Gastrocnemius medialis (tissue), 4 donors: Measurements from ENCODE around the gene RALGAPA2. TPM values are rescaled to one million over a fixed set of nuclear protein-coding genes. Genes with fewer than 3 reads are reported as not detected.

Experiments
- ATAC-seq, 2 donors: fragments of 150-250 bp; one replicate each; pipeline ENCODE4 v1.9.1; 2016
- DNase-seq, 2 donors: peaks; one replicate each; pipeline ENCODE4 v3.0.0-alpha.2; 2019
- H3K27ac ChIP-seq, 4 donors: fragments of 200-600 bp; sonication (generic); 1 replicate in 1 of 4; 2 replicates in 3 of 4; pipeline ENCODE4 v1.5.1; 2016 to 2018; ENCODE audit warnings: mild to moderate bottlenecking in 2 of 4, moderate library complexity in 1 of 4
- H3K27me3 ChIP-seq, 3 donors: fragments of 200-600 bp; sonication (generic) in 2 of 3; 1 replicate in 1 of 3; 2 replicates in 2 of 3; pipeline versions ENCODE4 v1.5.1 to v1.6.0; 2016 to 2019; ENCODE audit warnings: mild to moderate bottlenecking in 1 of 3, moderate library complexity in 1 of 3
- H3K36me3 ChIP-seq, 2 donors: fragments of 200-600 bp; sonication (generic) in 1 of 2; one replicate each; pipeline ENCODE4 v1.5.1; 2017 to 2018
- H3K4me1 ChIP-seq, 2 donors: fragments of 200-600 bp; sonication (generic) in 1 of 2; one replicate each; pipeline ENCODE4 v1.5.1; 2016 to 2017; ENCODE audit warnings: mild to moderate bottlenecking in 2 of 2
- H3K4me3 ChIP-seq, 4 donors: fragments of 200-600 bp; sonication (generic) in 3 of 4; 1 replicate in 1 of 4; 2 replicates in 3 of 4; pipeline ENCODE4 v1.5.1; 2016 to 2019; ENCODE audit warnings: mild to moderate bottlenecking in 2 of 4
- H3K9me3 ChIP-seq, 3 donors: fragments of 200-600 bp; sonication (generic) in 2 of 3; 1 replicate in 1 of 3; 2 replicates in 2 of 3; pipeline ENCODE4 v1.5.1; 2016 to 2019
- POLR2A ChIP-seq, 2 donors: fragments of 450-650 bp; IDR thresholded peaks; one replicate each; pipeline ENCODE4 v1.6.1; 2017; ENCODE audit warnings: antibody characterized with exemption in 2 of 2, mild to moderate bottlenecking in 2 of 2, moderate library complexity in 2 of 2
- in situ Hi-C, 4 donors: fragments of 200-750 bp; cut with MboI; loops; one replicate each; pipeline versions ENCODE4 v1.15.0 to v1.8.0; 2017; ENCODE audit warnings: low sequenced_read_pairs in 4 of 4
- intact Hi-C: fragments of 100-400 bp; cut with DNase I; formaldehyde crosslinking; loops from one replicate; pipeline ENCODE4 v1.15.1; 2023; ENCODE audit warnings: low total_unique reads
- total RNA-seq, 4 donors: library from RNA; depleted of rRNA; stranded (reverse); fragments of >200 nt; gene quantifications; one replicate each; pipeline versions ENCODE4 v1.1.0 to v1.2.3, GENCODE V29; 2016
- TF ChIP-seq, protein P1 (sequence below), 5 experiments: fragments of 450-650 bp in 3 of 5; fragments of 200-600 bp in 2 of 5; sonication (generic) in 2 of 5; IDR thresholded peaks in 4 of 5; conservative IDR thresholded peaks in 1 of 5; 1 replicate in 4 of 5; 2 replicates in 1 of 5; pipeline ENCODE4 v1.5.1; 2016 to 2019; ENCODE audit warnings: antibody characterized with exemption in 5 of 5, mild to moderate bottlenecking in 3 of 5, moderate library complexity in 3 of 5

RALGAPA2 gene
- total RNA-seq, 4 donors from 2014 or later: 43.2 to 56.9 (median 52.0) TPM

DNA sequence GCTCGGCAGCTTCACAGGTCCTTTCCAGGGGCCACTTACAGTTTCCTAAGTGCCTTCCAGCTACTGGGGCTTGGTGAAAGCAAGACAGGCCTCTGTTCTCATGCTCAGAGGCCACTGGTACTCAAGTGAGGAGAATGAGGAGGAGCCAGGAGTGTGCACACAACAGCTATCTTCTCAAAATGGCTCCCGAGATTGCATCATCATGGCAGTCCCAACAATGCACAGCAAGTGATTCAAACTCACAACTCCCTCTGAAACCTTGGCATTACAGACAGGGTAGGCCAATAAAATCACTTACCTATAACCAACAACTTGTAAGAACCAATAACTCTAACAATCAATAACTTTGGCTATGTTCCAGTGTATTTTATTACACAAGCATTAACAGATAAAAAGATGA lies 77.4 kb downstream of the RALGAPA2 start:
- Histone ChIP-seq H3K4me3 (no peak overlapping the region), H3K27ac (no peak overlapping the region), H3K9me3 (no peaks in the 10 kb centered on the region), H3K27me3 (no peaks in the 10 kb centered on the region), H3K36me3 (peaks cover 0 to 85% of the 10 kb centered on the region in 2 donors), H3K4me1 (no peaks in the 10 kb centered on the region)
- in situ Hi-C loops (no loop called here), intact Hi-C loops (no loop called here)
- ATAC-seq (no peak), DNase-seq (no peak)
- TF ChIP-seq, protein P1, sequence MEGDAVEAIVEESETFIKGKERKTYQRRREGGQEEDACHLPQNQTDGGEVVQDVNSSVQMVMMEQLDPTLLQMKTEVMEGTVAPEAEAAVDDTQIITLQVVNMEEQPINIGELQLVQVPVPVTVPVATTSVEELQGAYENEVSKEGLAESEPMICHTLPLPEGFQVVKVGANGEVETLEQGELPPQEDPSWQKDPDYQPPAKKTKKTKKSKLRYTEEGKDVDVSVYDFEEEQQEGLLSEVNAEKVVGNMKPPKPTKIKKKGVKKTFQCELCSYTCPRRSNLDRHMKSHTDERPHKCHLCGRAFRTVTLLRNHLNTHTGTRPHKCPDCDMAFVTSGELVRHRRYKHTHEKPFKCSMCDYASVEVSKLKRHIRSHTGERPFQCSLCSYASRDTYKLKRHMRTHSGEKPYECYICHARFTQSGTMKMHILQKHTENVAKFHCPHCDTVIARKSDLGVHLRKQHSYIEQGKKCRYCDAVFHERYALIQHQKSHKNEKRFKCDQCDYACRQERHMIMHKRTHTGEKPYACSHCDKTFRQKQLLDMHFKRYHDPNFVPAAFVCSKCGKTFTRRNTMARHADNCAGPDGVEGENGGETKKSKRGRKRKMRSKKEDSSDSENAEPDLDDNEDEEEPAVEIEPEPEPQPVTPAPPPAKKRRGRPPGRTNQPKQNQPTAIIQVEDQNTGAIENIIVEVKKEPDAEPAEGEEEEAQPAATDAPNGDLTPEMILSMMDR (IDR thresholded peaks at IDR 0.05 in 4 of 5, conservative IDR thresholded peaks at IDR 0.05 in 1 of 5): no peak
- no peak for TF ChIP-seq POLR2A (IDR thresholded peaks at IDR 0.05)

DNA sequence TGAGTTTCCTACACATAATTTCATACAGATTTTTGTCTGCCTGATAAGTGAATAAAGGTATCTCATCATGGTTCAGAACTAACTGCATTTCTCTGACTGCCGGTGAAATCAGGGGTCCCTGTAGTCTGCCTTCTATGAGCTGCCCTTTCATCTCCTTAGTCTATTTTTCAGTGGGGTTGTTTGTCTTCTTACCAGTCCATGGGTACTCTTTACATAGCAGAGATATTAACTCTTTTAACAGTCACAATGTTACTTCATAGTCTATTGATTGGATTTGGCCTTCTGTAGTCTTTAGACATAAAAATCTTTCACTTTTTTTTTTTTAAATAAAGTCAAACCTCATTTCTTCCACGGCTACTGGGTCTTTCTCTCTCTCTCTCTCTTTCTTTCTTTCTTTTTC lies 79.8 kb downstream of the RALGAPA2 start:
- in situ Hi-C loops (no loop called here), intact Hi-C loops (no loop called here)
- Histone ChIP-seq H3K4me1 (no peaks in the 10 kb centered on the region), H3K4me3 (no peak overlapping the region), H3K27ac (no peak overlapping the region), H3K36me3 (peaks cover 0 to 82% of the 10 kb centered on the region in 2 donors), H3K27me3 (no peaks in the 10 kb centered on the region), H3K9me3 (no peaks in the 10 kb centered on the region)
- no peak for ATAC-seq
- TF ChIP-seq, protein P1 (IDR thresholded peaks at IDR 0.05 in 4 of 5, conservative IDR thresholded peaks at IDR 0.05 in 1 of 5): no peak
- no peak for TF ChIP-seq POLR2A (IDR thresholded peaks at IDR 0.05)
- DNase-seq: no peak

DNA sequence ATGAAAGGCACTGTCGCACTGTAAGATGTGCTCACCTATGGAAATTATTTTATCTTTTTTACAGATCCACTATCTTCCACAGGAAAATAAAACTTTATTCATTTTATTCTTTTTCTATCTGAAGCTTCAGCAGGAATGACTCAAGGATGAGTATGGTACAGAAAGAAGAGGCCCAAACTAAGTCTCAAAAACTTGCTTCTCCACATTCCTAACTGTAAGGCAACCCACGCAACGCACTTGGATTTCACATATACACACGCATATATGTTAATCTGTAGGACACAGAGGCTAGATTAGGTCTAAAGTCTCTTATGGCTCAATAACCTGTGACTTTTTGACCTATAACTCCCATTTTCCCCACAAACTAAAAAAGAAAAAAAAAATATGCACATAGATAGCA lies 81.9 kb downstream of the RALGAPA2 start:
- Histone ChIP-seq H3K36me3 (peaks cover 0 to 79% of the 10 kb centered on the region in 2 donors), H3K9me3 (no peaks in the 10 kb centered on the region), H3K27me3 (no peaks in the 10 kb centered on the region), H3K4me1 (no peaks in the 10 kb centered on the region), H3K4me3 (no peak overlapping the region), H3K27ac (no peak overlapping the region)
- in situ Hi-C loops: no loop called here
- no peak for DNase-seq
- intact Hi-C loops: no loop called here
- no peak for TF ChIP-seq POLR2A (IDR thresholded peaks at IDR 0.05)
- TF ChIP-seq, protein P1 (IDR thresholded peaks at IDR 0.05 in 4 of 5, conservative IDR thresholded peaks at IDR 0.05 in 1 of 5): no peak
- ATAC-seq: no peak

GRCh38 chr20:20629556-20630188 lies 82.8 kb downstream of the RALGAPA2 start:
- Histone ChIP-seq H3K27ac (no peak overlapping the region), H3K36me3 (peaks cover 0 to 73% of the 10 kb centered on the region in 2 donors), H3K4me3 (no peak overlapping the region), H3K9me3 (no peaks in the 10 kb centered on the region), H3K4me1 (no peaks in the 10 kb centered on the region), H3K27me3 (no peaks in the 10 kb centered on the region)
- ATAC-seq (no peak), DNase-seq (no peak)
- in situ Hi-C loops (no loop called here), intact Hi-C loops (no loop called here)
- TF ChIP-seq, protein P1 (IDR thresholded peaks at IDR 0.05 in 4 of 5, conservative IDR thresholded peaks at IDR 0.05 in 1 of 5): no peak
- TF ChIP-seq POLR2A (IDR thresholded peaks at IDR 0.05): no peak

DNA sequence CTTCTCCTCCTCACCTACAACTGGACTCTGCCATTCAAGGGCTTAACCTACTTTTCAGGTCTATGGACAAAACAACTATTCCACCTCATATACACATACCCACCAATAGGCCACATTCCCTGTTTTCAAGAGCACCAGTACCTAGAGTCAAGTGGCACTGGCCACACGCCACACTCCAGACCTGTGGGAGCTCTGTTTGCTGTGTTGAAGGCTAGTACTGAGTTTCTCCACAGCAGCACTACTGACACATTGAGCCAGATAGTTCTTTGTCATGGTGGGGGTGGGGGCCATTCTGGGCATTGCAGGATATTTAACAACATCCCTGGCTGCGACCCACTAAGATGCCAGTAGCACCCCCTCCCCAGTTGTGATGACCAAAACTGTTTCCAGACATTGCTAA lies 84.1 kb downstream of the RALGAPA2 start:
- intact Hi-C loops (no loop called here), in situ Hi-C loops (no loop called here)
- no peak for DNase-seq
- TF ChIP-seq, protein P1 (IDR thresholded peaks at IDR 0.05 in 4 of 5, conservative IDR thresholded peaks at IDR 0.05 in 1 of 5): no peak
- TF ChIP-seq POLR2A (IDR thresholded peaks at IDR 0.05): no peak
- Histone ChIP-seq H3K27me3 (no peaks in the 10 kb centered on the region), H3K36me3 (peaks cover 0 to 59% of the 10 kb centered on the region in 2 donors), H3K4me1 (no peaks in the 10 kb centered on the region), H3K27ac (no peak overlapping the region), H3K4me3 (no peak overlapping the region), H3K9me3 (no peaks in the 10 kb centered on the region)
- ATAC-seq: no peak
